HepG2 (cell line): ENCODE measurements around the gene CNTNAP1. TPM values are rescaled to one million over a fixed set of nuclear protein-coding genes. Genes with fewer than 3 reads are reported as not detected.
A peak's percentile ranks its signal among the peaks of the same experiment; 100 is the strongest.

Experiments
- BCL3 ChIP-seq: sonication (generic); formaldehyde crosslinking; IDR thresholded peaks from 2 replicates; pipeline ENCODE4 v1.5.1; 2020; ENCODE audit warnings: mild to moderate bottlenecking, missing genetic modification reagents, moderate library complexity
- FOXC1 ChIP-seq: sonication (generic); formaldehyde crosslinking; IDR thresholded peaks from 2 replicates; pipeline ENCODE4 v1.8.0; 2022; ENCODE audit warnings: mild to moderate bottlenecking, missing genetic modification reagents, borderline replicate concordance
- HCFC1 ChIP-seq: fragments of 150-350 bp; IDR thresholded peaks from 2 replicates; pipeline ENCODE4 v1.6.1; 2014; ENCODE audit warnings: low read depth, low read length
- KDM2A ChIP-seq: sonication (generic); formaldehyde crosslinking; IDR thresholded peaks from 2 replicates; pipeline ENCODE4 v1.4.0; 2020; ENCODE audit warnings: low read depth, missing genetic modification reagents, borderline replicate concordance
- MAZ ChIP-seq, 2 experiments: sonication (generic) in 1 of 2; formaldehyde crosslinking in 1 of 2; IDR thresholded peaks; 2 replicates each; pipeline versions ENCODE4 v1.5.0 to v1.6.1; 2012 to 2020; ENCODE audit warnings: low read depth in 2 of 2, mild to moderate bottlenecking in 2 of 2, borderline replicate concordance in 1 of 2, improper control_type of control experiment in 1 of 2, low read length in 1 of 2, missing genetic modification reagents in 1 of 2, moderate library complexity in 1 of 2
- POLR2G ChIP-seq: fragments of 200-400 bp; formaldehyde crosslinking; IDR thresholded peaks from 2 replicates; pipeline ENCODE4 v1.6.1; 2018; ENCODE audit warnings: mild to moderate bottlenecking, low read depth, low read length, moderate library complexity
- RXRA ChIP-seq: sonication (generic); formaldehyde crosslinking; IDR thresholded peaks from 2 replicates; pipeline ENCODE4 v1.5.1; 2020; ENCODE audit warnings: missing genetic modification reagents
- TRAFD1 ChIP-seq: sonication (generic); formaldehyde crosslinking; IDR thresholded peaks from 2 replicates; pipeline ENCODE4 v1.5.1; 2020; ENCODE audit warnings: missing genetic modification reagents, mild to moderate bottlenecking, borderline replicate concordance
- ZBTB7B ChIP-seq: sonication (generic); formaldehyde crosslinking; IDR thresholded peaks from 2 replicates; pipeline ENCODE4 v1.4.0; 2020; ENCODE audit warnings: missing genetic modification reagents
- ZNF232 ChIP-seq: sonication (generic); formaldehyde crosslinking; IDR thresholded peaks from 2 replicates; pipeline ENCODE4 v1.4.0; 2020; ENCODE audit warnings: missing genetic modification reagents, borderline replicate concordance
- ZNF468 ChIP-seq: sonication (generic); formaldehyde crosslinking; IDR thresholded peaks from 2 replicates; pipeline ENCODE4 v1.8.0; 2022; ENCODE audit warnings: mild to moderate bottlenecking, moderate library complexity, missing genetic modification reagents
- ZNF629 ChIP-seq: sonication (generic); formaldehyde crosslinking; conservative IDR thresholded peaks from 2 replicates; pipeline ENCODE4 v1.5.0; 2020; ENCODE audit warnings: missing genetic modification reagents
- polyA plus RNA-seq, 8 experiments: library from polyadenylated mRNA; depleted of rRNA in 3 of 8; stranded (reverse) in 7 of 8; unstranded in 1 of 8; fragments of >200 nt; fragmentation: Illumina TruSeq in 4 of 8; extraction: Trizol in 4 of 8; gene quantifications; 2 replicates each; pipeline versions ENCODE4 v1.2.1 to v1.2.3, GENCODE V29; 2011 to 2016; ENCODE audit warnings: low read depth in 4 of 8, missing spikeins in 1 of 8, mixed read lengths in 1 of 8; ENCODE audit not compliant: insufficient read depth in 1 of 8
- total RNA-seq, 5 experiments: library from RNA; depleted of rRNA; stranded (reverse); fragments of >200 nt; fragmentation: Illumina TruSeq; extraction: Trizol; gene quantifications; 2 replicates each; pipeline ENCODE4 v1.2.3, GENCODE V29; 2016; ENCODE audit warnings: low read depth in 1 of 5
- TF ChIP-seq, protein P1 (sequence below): sonication (generic); formaldehyde crosslinking; IDR thresholded peaks from 2 replicates; pipeline ENCODE4 v1.8.1; 2023; ENCODE audit warnings: mild to moderate bottlenecking, inconsistent platforms, moderate library complexity, missing genetic modification reagents, borderline replicate concordance
- TF ChIP-seq, protein P2 (sequence below): sonication (generic); formaldehyde crosslinking; IDR thresholded peaks from 2 replicates; pipeline ENCODE4 v1.4.0; 2020; ENCODE audit warnings: missing genetic modification reagents; ENCODE audit errors: not compliant biosample characterization
- TF ChIP-seq, protein P3 (sequence below): IDR thresholded peaks from 2 replicates; pipeline ENCODE4 v1.6.1; 2018; ENCODE audit warnings: missing genetic modification reagents

CNTNAP1 gene
- total and polyA plus RNA-seq, 2 of the 13 experiments (the other 11 are each of a cell fraction or from before 2014, with no cell fraction given): 4.5 to 7.7 TPM

DNA sequence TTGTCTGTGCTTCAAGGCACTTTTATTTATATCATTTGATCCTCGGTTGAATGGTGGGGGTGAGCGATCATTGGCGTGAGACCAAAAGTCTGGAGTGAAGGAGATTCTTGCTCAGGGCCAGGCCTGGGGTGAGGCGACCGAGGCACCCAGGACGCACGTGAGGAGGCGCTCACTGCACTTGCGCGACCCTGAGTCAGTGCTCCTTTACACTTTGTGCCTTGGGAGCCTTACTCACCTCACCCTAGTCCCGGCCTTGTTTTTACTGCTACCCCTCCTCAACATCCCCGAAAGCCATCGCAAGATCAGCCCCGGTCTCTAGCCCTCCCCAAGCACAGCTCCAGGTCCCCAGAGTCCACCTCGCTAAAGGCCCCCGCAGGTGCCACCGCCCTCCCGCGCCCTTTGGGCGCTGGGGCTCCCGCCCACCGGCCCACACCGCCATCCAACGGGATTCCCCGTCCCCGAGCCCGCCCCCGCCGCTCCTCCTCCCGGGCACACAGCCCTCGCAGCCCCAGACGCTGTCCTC lies 62.0 kb downstream of the CNTNAP1 start (continued):
- TF ChIP-seq, protein P1, sequence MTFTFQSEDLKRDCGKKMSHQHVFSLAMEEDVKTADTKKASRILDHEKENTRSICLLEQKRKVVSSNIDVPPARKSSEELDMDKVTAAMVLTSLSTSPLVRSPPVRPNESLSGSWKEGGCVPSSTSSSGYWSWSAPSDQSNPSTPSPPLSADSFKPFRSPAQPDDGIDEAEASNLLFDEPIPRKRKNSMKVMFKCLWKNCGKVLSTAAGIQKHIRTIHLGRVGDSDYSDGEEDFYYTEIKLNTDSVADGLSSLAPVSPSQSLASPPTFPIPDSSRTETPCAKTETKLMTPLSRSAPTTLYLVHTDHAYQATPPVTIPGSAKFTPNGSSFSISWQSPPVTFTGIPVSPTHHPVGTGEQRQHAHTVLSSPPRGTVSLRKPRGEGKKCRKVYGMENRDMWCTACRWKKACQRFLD (CRISPR knock-in tag): 0 out of 2 replicates have a peak, but pooled peaks have one; percentile 1
- TF ChIP-seq, protein P2, sequence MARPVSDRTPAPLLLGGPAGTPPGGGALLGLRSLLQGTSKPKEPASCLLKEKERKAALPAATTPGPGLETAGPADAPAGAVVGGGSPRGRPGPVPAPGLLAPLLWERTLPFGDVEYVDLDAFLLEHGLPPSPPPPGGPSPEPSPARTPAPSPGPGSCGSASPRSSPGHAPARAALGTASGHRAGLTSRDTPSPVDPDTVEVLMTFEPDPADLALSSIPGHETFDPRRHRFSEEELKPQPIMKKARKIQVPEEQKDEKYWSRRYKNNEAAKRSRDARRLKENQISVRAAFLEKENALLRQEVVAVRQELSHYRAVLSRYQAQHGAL (CRISPR knock-in tag): peak; percentile 5
- TF ChIP-seq KDM2A (peak; percentile 21; the same call in 1 of the 2 replicates), ZBTB7B (CRISPR knock-in tag) (peak; percentile 41; the same call in 1 of the 2 replicates), FOXC1 (CRISPR knock-in tag) (peak; percentile 72), BCL3 (CRISPR knock-in tag) (0 out of 2 replicates have a peak, but pooled peaks have one; percentile 60), TRAFD1 (peak; percentile 25; the same call in 1 of the 2 replicates), POLR2G (peak; percentile 85; the same call in 1 of the 2 replicates), ZNF468 (CRISPR knock-in tag) (no peak), MAZ (IDR thresholded peaks at IDR 0.05; ENCODE audit: borderline replicate concordance, low read depth, low read length) (no peak; the same call in 1 of the 2 replicates), MAZ (CRISPR knock-in tag; IDR thresholded peaks at IDR 0.05; ENCODE audit: low read depth) (no peak), RXRA (CRISPR knock-in tag) (peak; percentile 42; the same call in 1 of the 2 replicates), ZNF232 (CRISPR knock-in tag) (peak; percentile 77; the same call in 1 of the 2 replicates), HCFC1 (no peak), ZNF629 (CRISPR knock-in tag) (0 out of 2 replicates have a peak, but pooled peaks have one; percentile 23)
- TF ChIP-seq, protein P3, sequence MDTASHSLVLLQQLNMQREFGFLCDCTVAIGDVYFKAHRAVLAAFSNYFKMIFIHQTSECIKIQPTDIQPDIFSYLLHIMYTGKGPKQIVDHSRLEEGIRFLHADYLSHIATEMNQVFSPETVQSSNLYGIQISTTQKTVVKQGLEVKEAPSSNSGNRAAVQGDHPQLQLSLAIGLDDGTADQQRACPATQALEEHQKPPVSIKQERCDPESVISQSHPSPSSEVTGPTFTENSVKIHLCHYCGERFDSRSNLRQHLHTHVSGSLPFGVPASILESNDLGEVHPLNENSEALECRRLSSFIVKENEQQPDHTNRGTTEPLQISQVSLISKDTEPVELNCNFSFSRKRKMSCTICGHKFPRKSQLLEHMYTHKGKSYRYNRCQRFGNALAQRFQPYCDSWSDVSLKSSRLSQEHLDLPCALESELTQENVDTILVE (CRISPR knock-in tag): peak; percentile 0; the same call in 1 of the 2 replicates
